Stimulated activated CD4-positive, alpha-beta T cell treated with anti-CD3 and anti-CD28 coated beads, Interleukin-4, amount 100 ng/mL, for 24 hours (primary cell): ENCODE measurements around the gene BMPER.

Experiments
- DNase-seq: peaks from one replicate; pipeline ENCODE4 v3.0.0-alpha.2; 2020

BMPER gene

GRCh38 chr7:34036051-34036920 lies 130.9 kb downstream of the BMPER start:
- DNase-seq = no peak

- no peak for DNase-seq
Measured at GRCh38 chr7:34036972-34037792, 131.8 kb downstream of the BMPER start.

GRCh38 chr7:34038816-34039470 lies 133.6 kb downstream of the BMPER start:
- DNase-seq = no peak

GRCh38 chr7:34041707-34042106 lies 136.4 kb downstream of the BMPER start:
- DNase-seq = no peak

- DNase-seq = no peak
Measured at GRCh38 chr7:34042406-34042805, 137.1 kb downstream of the BMPER start.

- no peak for DNase-seq
Measured at GRCh38 chr7:34043461-34044305, 138.3 kb downstream of the BMPER start.

- DNase-seq = no peak
Measured at GRCh38 chr7:34044306-34044643, 138.9 kb downstream of the BMPER start.

- DNase-seq = no peak
Measured at GRCh38 chr7:34044734-34045353, 139.5 kb downstream of the BMPER start.

GRCh38 chr7:34048445-34048844 lies 143.1 kb downstream of the BMPER start:
- no peak for DNase-seq

GRCh38 chr7:34054075-34054474 lies 148.7 kb downstream of the BMPER start:
- DNase-seq = no peak

GRCh38 chr7:34057136-34057535 lies 151.8 kb downstream of the BMPER start:
- DNase-seq = no peak

GRCh38 chr7:34057956-34058355 lies 152.6 kb downstream of the BMPER start:
- no peak for DNase-seq

GRCh38 chr7:34058801-34059135 lies 153.4 kb downstream of the BMPER start:
- no peak for DNase-seq

GRCh38 chr7:34059136-34059828 lies 153.9 kb downstream of the BMPER start:
- DNase-seq = no peak

- DNase-seq = no peak
Measured at GRCh38 chr7:34060196-34060947, 155.0 kb downstream of the BMPER start.

GRCh38 chr7:34061149-34061548 lies 155.8 kb downstream of the BMPER start:
- no peak for DNase-seq

- DNase-seq = no peak
Measured at GRCh38 chr7:34062341-34062740, 157.0 kb downstream of the BMPER start.

GRCh38 chr7:34062826-34063225 lies 157.5 kb downstream of the BMPER start:
- no peak for DNase-seq

- DNase-seq = no peak
Measured at GRCh38 chr7:34064519-34065158, 159.3 kb downstream of the BMPER start.

GRCh38 chr7:34066411-34066810 lies 161.1 kb downstream of the BMPER start:
- DNase-seq = no peak
